SK-N-MC (cell line): Measurements from ENCODE around the gene XPNPEP1.

Experiments
- DNase-seq: peaks from one replicate; pipeline ENCODE4 v3.0.0-alpha.2; 2011; ENCODE audit warnings: low read depth, low spot score
- H3K27ac ChIP-seq: fragments of 200-600 bp; sonication (generic); 2 replicates; pipeline ENCODE4 v1.5.1; 2016; ENCODE audit warnings: mixed run types
- H3K36me3 ChIP-seq: fragments of 200-600 bp; sonication (generic); 2 replicates; pipeline ENCODE4 v1.6.1; 2017; ENCODE audit warnings: antibody characterized with exemption, low read length, mixed read lengths; ENCODE audit not compliant: insufficient read depth
- H3K4me3 ChIP-seq: fragments of 200-600 bp; sonication (generic); 2 replicates; pipeline ENCODE4 v1.5.1; 2016
- H3K9ac ChIP-seq: fragments of 200-600 bp; sonication (generic); 2 replicates; pipeline ENCODE4 v1.8.0; 2017; ENCODE audit warnings: mixed run types, mixed read lengths; ENCODE audit not compliant: insufficient read length
- H3K9me3 ChIP-seq: fragments of 200-600 bp; sonication (generic); 2 replicates; pipeline ENCODE4 v1.6.1; 2017; ENCODE audit warnings: low read depth, mild to moderate bottlenecking, antibody characterized with exemption, low read length, moderate library complexity, mixed read lengths
- EZH2 ChIP-seq: fragments of 200-600 bp; sonication (generic); IDR thresholded peaks from one replicate; pipeline ENCODE4 v1.6.1; 2017; ENCODE audit warnings: antibody characterized with exemption
- FOXP2 ChIP-seq: optimal IDR thresholded peaks from 2 replicates; pipeline ENCODE3; 2011; ENCODE audit warnings: mild to moderate bottlenecking, moderate library complexity; ENCODE audit not compliant: insufficient read depth; ENCODE audit errors: extremely low read length, control extremely low read depth
- POLR2AphosphoS5 ChIP-seq: IDR thresholded peaks from 2 replicates; pipeline ENCODE4 v1.6.1; 2012; ENCODE audit warnings: mild to moderate bottlenecking, low read depth, low read length, borderline replicate concordance

XPNPEP1 gene

GRCh38 chr10:109894516-109894915 is 28.8 kb downstream of the XPNPEP1 start:
- no peak for DNase-seq
- Histone ChIP-seq H3K36me3 (no peaks in the 10 kb centered on the region), H3K9me3 (no peaks in the 10 kb centered on the region), H3K4me3 (no peak overlapping the region), H3K9ac (no peak overlapping the region), H3K27ac (no peak overlapping the region)
- TF ChIP-seq EZH2 = no peak
- no peak for TF ChIP-seq POLR2AphosphoS5
- TF ChIP-seq FOXP2 = no peak

GRCh38 chr10:109893386-109893785 is 29.9 kb downstream of the XPNPEP1 start:
- Histone ChIP-seq H3K27ac (no peak overlapping the region), H3K36me3 (no peaks in the 10 kb centered on the region), H3K4me3 (no peak overlapping the region), H3K9me3 (no peaks in the 10 kb centered on the region), H3K9ac (no peak overlapping the region)
- DNase-seq = no peak
- TF ChIP-seq EZH2 = no peak
- no peak for TF ChIP-seq FOXP2
- TF ChIP-seq POLR2AphosphoS5 = no peak

- H3K4me3 ChIP-seq = no peak overlapping the region
- no peaks in the 10 kb centered on the region for H3K36me3 ChIP-seq
Observed at GRCh38 chr10:109892931-109893330, 30.4 kb downstream of the XPNPEP1 start.

GRCh38 chr10:109892117-109892516 is 31.2 kb downstream of the XPNPEP1 start:
- Histone ChIP-seq H3K36me3 (no peaks in the 10 kb centered on the region), H3K4me3 (no peak overlapping the region), H3K9me3 (no peaks in the 10 kb centered on the region), H3K9ac (no peak overlapping the region), H3K27ac (no peak overlapping the region)
- TF ChIP-seq FOXP2 (no peak), EZH2 (no peak), POLR2AphosphoS5 (no peak)
- no peak for DNase-seq

More at GRCh38 chr10:109892931-109893330, 30.4 kb downstream of the XPNPEP1 start:
- no peak overlapping the region for H3K27ac ChIP-seq
- DNase-seq = no peak
- H3K9me3 ChIP-seq = no peaks in the 10 kb centered on the region
- no peak overlapping the region for H3K9ac ChIP-seq
- TF ChIP-seq FOXP2 (no peak), EZH2 (no peak), POLR2AphosphoS5 (no peak)

GRCh38 chr10:109891105-109891504 is 32.2 kb downstream of the XPNPEP1 start:
- H3K27ac ChIP-seq = no peak overlapping the region
- no peak for DNase-seq
- H3K4me3 ChIP-seq = no peak overlapping the region
- TF ChIP-seq POLR2AphosphoS5 = no peak
- TF ChIP-seq FOXP2 = no peak
- no peak overlapping the region for H3K9ac ChIP-seq
- H3K36me3 ChIP-seq = no peaks in the 10 kb centered on the region
- no peaks in the 10 kb centered on the region for H3K9me3 ChIP-seq

GRCh38 chr10:109889867-109890266 is 33.4 kb downstream of the XPNPEP1 start:
- Histone ChIP-seq H3K27ac (no peak overlapping the region), H3K9me3 (no peaks in the 10 kb centered on the region), H3K36me3 (no peaks in the 10 kb centered on the region), H3K9ac (no peak overlapping the region), H3K4me3 (no peak overlapping the region)
- TF ChIP-seq POLR2AphosphoS5 (no peak), EZH2 (no peak), FOXP2 (no peak)
- DNase-seq = no peak

- no peak overlapping the region for H3K27ac ChIP-seq
- no peak for DNase-seq
- H3K9me3 ChIP-seq = no peaks in the 10 kb centered on the region
- no peak overlapping the region for H3K9ac ChIP-seq
- no peaks in the 10 kb centered on the region for H3K36me3 ChIP-seq
- H3K4me3 ChIP-seq = no peak overlapping the region
- TF ChIP-seq POLR2AphosphoS5 = no peak
- no peak for TF ChIP-seq FOXP2
- no peak for TF ChIP-seq EZH2
Observed at GRCh38 chr10:109887776-109888175, 35.5 kb downstream of the XPNPEP1 start.

GRCh38 chr10:109887243-109887642 is 36.1 kb downstream of the XPNPEP1 start:
- TF ChIP-seq FOXP2 (no peak), POLR2AphosphoS5 (no peak), EZH2 (no peak)
- Histone ChIP-seq H3K27ac (no peak overlapping the region), H3K36me3 (no peaks in the 10 kb centered on the region; the same call in 1 of the 2 replicates), H3K9ac (no peak overlapping the region), H3K4me3 (no peak overlapping the region), H3K9me3 (no peaks in the 10 kb centered on the region)
- DNase-seq = no peak

GRCh38 chr10:109886781-109887140 is 36.5 kb downstream of the XPNPEP1 start:
- TF ChIP-seq EZH2 (no peak), FOXP2 (no peak), POLR2AphosphoS5 (no peak)
- Histone ChIP-seq H3K36me3 (no peaks in the 10 kb centered on the region; the same call in 1 of the 2 replicates), H3K27ac (no peak overlapping the region)

More at GRCh38 chr10:109886781-109887140, 36.5 kb downstream of the XPNPEP1 start:
- DNase-seq = no peak
- Histone ChIP-seq H3K9ac (no peak overlapping the region), H3K9me3 (no peaks in the 10 kb centered on the region), H3K4me3 (no peak overlapping the region)
